Dedifferentiated amniotic fluid mesenchymal stem cell (primary cell): ENCODE results near the gene PARN.
A peak's percentile ranks its signal among the peaks of the same experiment; 100 is the strongest.
"Not testable (repeated sequence)": the region's sequence is repeated elsewhere in the genome, so short reads cannot be mapped to it uniquely, and the experiment has no call there.

Source experiments
- DNase-seq: peaks from one replicate; pipeline ENCODE4 v3.0.0-alpha.2; 2016; ENCODE audit errors: extremely low spot score

Gene PARN, protein sequence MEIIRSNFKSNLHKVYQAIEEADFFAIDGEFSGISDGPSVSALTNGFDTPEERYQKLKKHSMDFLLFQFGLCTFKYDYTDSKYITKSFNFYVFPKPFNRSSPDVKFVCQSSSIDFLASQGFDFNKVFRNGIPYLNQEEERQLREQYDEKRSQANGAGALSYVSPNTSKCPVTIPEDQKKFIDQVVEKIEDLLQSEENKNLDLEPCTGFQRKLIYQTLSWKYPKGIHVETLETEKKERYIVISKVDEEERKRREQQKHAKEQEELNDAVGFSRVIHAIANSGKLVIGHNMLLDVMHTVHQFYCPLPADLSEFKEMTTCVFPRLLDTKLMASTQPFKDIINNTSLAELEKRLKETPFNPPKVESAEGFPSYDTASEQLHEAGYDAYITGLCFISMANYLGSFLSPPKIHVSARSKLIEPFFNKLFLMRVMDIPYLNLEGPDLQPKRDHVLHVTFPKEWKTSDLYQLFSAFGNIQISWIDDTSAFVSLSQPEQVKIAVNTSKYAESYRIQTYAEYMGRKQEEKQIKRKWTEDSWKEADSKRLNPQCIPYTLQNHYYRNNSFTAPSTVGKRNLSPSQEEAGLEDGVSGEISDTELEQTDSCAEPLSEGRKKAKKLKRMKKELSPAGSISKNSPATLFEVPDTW

DNA sequence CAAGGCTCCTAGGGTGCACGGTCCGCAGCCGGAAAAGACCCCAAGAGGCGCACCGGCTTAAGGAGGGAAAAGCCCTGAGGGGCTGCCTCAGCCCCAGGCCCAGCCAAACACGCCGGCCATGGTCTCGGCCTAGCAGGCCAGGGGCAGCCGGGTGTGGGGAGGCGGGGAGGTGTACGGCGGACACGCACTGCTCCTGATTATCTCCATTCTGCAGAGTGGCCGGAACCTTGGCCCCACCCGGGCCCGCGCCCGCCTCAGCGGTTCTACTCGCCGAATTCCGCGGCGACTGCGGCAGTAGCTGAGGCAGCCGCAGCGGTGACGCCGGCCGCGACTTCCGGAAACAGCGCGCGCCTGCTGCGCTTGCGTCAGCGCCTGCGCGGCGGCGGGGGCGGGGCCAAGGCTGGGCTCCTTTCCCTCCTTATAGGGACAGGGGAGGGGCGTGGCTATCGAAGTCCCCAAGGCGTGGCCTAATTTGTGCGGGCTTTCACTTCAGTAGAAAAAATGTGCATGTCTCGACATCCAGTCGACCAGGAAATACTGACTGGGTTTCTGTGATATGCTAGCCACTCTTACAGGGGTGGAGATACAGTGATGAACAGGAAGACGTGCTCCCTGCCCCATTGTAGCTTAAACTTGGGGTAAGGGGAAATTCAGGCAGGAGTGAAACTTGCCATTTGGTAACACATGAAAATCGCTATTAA is at the start of gene PARN:
PARN (minus strand) TSS at position 342 of the 701 bp plus-strand sequence; CDS start at position 207, 135 bp downstream.
- DNase-seq = peak; percentile 94

DNA sequence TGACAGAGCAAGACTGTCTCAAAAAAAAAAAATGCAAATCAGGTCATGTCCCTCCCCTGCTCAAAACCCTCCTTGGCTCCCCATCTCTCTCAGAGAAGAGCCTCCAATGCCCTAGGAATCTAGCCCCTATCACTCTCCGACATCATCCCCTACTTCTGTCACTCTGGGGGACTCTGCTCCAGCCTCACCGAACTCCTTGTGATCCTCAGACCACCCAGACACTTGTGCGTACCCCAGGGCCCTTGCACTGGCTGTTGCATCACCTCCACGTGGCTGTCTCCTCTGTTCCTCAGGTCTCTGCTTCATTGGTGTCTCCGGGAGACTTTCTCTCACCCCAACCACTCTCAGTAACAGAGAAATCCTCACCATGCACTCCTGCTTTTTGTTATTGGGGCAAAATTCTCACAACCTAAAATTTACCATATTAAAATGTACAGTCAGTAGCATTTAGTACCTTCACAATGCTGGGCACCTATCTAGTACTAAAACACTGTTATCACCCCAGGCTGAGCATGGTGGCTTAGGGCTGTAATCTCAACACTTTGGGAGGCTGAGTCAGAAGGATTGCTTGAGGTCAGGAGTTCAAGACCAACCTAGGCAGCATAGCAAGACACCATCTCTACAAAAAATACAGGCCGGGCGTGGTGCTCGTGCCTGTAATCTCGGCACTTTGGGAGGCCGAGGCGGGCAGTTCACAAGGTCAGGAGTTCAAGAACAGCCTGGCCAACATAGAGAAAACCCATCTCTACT is 48.9 kb upstream of the PARN start:
- DNase-seq = no peak

DNA sequence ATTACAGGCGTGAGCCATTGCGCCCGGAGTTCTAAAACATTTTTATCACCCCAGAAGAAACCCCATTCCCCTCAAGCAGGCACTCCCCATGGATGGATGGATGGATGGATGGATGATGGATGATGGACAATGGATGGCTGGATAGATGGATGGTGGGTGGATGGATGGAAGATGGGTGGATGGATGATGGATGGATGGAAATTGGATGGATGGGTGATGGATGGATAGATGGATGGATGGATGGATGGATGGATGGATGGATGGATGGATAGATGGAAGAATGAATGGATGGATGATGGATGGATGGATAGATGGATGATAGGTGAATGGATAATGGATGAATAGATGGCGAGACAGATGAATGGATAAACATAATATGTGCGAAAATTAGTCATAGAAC is 47.6 kb upstream of the PARN start:
- no peak for DNase-seq

DNA sequence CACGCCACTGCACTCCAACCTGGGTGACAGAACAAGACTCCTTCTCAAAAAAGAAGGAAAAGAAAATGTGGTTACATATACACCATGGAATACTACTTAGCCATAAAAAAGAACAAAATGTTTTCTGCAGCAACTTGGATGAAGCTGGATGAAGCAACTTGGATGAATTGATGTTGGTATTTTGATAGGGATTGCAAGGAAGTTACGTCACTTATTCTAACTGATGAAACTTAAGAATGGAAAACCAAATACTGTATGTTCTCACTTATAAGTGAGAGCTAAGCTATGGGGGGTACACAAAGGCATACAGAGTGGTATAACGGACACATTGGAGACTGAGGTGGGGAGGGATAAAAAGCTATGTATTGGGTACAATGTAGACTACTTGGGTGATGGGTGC is 46.6 kb upstream of the PARN start:
- DNase-seq = no peak

DNA sequence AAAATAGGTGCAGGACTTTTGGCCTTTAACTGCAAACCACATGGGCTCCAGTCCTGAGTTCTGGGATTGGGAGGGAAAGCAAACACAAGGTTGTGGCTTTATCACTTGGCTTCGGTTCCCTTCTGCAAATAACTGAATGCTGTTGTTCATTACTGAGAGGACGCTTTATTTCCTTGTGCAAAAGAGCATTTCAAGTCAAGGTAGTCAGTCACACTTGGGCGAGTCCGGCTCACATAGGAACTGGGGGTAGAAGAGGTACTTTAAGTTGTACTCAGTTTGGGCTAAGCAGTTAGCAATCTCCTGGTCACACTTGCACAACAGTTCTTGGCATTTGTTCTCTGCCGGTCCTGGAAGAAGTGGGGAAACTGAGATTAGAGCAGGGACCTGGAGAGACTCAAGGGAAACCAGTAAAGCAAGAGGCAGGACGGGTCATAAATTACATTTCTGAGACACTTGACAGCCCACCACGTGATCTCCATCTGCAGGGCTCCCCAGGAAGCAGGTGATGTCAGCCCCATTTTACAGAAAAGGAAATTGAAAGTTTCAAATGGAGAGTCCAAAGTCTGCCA is 42.4 kb upstream of the PARN start:
- no peak for DNase-seq

DNA sequence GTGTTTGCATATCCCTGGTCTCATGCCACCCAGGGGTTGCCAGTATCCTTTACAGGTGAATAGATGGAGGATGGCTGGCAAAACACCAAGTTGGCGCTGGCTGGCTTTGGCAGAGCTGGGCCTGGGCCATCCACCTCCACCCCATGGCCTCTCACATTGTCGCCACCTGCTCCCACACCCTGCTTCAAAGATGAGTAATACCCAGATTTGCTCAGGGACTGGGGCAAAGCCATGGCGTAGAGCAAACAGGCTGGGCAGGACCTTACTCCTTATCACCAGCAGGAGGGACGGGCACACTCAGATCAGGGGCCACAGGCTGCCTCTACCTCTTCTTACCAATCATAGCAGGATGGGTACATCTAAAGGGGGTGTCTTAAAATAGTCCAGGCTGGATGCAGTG is 39.7 kb upstream of the PARN start:
- DNase-seq = no peak

DNA sequence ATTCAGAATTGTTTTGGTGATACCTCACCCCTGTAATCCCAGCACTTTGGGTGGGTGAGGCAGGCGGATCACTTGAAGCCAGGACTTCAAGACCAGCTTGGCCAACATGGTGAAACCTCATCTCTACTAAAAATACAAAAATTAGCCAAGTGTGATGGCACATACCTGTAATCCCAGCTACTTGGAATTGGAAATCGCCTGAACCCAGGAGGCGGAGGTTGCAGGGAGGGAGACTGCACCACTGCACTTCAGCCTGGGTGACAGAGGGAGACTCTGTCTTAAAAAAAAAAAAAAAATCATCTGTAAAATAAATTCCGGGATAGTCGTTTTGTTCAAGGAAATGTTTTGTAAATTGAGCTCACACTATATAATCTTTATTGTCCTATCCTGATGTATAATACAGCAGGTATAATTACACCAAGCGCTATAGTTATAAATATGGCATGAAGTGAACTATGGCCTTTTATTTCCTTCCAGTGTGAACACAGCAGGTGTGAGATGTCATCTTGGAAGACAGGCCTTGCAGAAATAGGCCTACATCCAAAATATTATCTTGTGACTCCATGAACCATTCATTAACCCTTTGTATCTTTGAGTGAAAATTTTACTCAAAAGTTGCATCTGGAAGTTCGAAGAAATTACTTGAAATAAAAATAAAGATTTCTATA is 38.6 kb upstream of the PARN start:
- DNase-seq = no peak

DNA sequence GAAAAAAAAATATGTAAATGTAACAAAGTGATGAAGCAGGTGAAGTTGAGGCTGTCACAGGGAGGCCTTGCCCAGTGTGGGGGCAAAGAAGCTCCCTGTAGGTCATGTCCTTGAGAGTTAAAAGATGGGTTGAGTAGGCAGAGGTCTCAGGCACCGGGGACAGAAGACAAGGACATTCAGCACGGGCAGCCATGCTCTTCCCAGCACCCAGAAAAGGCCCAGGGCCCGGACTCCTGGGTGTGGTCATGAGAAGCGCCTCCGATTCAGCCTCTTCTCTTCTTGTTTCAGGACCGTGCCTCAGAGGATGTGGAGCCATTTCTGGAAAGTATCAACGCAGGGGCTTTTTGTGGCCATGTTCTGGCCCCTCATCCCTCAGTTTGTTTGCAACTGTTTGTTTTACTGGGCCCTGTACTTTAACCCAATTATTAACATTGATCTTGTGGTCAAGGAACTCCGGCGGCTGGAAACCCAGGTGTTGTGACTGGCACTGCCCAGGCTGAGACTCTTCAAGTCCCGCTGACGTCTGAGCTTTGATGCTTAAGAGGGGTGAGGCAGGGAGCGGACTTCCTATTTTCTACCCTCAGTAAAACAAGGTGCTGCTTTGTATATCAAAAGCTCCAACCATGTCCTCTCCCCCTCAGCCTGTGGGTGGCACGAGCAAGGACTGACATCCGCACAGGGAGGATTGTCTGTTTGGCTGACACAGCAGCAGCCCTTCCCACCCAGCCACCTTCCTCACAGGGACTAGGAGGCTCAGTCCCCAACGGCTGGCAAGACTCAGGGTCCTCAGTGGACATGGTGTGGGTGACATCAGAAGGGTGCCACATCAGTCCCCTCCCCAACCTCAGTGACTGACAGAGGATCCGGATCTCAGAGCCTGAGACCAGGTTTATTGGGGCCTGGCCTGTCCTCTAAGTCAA is 37.5 kb upstream of the PARN start:
- DNase-seq = no peak

DNA sequence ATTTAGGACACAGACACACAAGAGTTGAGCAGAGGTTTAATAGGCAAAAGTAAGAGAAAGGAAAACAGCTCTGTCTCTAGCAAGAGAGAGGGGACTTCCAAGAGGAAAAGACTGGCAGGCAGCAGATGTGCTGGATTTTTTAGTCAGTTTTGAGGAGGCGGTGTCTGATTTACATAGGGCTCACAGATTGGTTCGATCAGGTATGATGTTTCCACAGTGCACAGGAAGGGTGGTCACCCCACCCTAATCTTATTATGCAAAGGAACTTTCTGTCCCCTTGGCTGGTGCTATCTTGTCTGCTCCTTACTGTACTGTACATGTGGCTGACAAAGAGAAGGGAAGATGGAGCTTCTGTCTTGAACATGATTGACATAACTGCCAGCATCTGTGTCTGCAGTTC is 28.0 kb upstream of the PARN start:
- no peak for DNase-seq

DNA sequence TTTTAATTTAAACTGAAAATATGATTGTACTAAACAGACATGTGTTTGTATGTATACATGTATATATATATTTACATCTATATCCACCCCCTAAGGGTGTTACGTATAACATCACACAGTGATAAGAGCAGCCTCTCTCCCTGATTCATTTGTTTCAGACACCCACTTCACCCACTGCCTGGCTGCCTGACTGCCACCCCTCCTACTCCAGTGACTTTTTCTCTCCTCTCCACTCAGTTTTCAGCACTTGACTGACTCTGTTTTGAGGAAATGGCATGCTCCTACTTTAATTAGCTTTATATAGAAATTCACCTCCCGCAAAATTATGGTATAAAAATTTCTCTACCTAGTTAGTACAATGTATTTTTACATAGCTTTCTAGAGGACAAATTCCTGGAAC is 22.7 kb upstream of the PARN start:
- no peak for DNase-seq

DNA sequence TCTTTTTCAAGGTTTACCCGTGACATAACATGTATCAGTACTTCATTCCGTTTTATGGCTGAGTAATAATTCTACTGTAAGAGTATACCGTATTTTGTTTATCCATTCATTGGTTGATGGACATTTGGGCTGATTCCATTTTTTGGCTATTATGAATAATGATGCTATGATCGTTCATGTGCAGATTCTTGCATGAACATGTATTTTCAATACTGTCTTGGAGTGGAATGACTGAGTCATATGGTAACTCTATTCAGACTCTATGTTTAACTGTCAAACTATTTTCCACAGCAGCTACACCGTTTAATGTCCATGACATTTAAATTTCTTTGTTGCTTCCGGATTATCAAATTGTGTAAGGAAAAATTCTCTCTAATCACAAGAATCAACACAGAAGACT is 20.6 kb upstream of the PARN start:
- no peak for DNase-seq

DNA sequence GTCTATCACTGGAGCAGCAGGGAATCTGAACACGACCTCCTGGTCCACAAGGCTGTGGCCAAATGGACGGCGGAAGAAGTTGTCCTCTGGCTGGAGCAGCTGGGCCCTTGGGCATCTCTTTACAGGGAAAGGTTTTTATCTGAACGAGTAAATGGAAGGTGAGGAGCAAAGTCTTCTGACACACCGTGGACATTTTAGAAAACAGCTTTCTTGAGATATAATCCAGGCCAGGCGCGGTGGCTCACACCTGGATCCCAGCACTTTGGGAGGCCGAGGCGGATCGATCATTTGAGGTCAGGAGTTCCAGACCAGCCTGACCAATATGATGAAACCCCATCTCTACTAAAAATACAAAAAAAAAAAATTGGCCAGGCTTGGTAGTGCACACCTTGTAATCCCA is 19.8 kb upstream of the PARN start:
- DNase-seq = no peak

DNA sequence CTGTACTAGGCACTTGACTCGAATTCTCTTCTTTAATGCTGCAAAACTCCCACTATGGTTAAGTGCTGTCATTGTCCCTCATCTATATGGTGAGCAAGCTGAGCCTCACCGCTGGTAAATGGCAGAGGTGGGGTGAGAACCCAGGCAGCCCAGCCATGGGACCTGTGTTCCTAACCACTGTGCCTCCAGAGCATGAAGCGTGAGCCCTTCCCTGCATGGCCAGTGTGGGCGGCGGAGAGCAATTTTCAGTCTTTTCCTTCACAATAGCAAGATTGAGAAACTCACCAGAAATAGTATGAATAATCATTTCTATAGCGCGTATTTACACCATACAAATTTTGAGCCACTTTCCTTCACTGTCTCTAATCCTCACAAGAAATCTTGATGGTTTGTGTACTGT is 11.9 kb upstream of the PARN start:
- no peak for DNase-seq

DNA sequence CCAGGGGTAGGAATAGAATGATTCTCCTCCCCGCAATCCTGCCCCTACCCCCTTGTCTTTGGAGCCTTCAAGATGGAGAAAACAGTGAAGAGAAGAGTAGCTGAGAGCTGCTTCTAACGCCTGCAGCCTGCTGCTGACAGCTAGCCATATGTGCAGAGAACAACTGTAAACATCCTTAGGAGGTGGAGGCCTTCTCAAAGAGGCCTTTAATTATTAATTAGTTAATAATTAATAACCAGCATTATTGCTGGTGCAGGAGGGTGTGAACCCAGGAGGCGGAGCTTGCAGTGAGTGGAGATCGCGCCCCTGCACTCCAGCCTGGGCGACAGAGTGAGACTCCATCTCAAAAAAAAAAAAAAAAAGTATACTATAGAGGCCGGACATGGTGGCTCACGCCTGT is 11.1 kb upstream of the PARN start:
- no peak for DNase-seq

DNA sequence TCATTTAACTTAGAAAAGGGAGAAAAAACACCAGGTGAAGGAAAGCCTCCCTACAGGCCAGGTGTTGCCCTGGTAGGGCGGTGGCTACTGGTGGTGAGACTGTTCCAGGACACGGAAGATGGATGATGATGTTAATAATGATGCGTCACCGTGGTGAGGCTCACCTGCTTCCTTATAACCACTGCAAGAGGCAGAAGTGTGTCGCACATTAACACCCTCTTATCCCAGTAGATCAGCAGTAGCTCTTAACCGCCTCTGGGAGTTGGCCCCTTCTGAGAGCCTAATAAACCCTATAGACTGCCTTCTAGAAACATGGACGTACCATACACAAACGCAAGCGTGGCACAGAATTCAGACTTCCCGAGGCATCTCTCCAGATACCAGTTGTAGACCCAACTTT is 10.5 kb upstream of the PARN start:
- no peak for DNase-seq

DNA sequence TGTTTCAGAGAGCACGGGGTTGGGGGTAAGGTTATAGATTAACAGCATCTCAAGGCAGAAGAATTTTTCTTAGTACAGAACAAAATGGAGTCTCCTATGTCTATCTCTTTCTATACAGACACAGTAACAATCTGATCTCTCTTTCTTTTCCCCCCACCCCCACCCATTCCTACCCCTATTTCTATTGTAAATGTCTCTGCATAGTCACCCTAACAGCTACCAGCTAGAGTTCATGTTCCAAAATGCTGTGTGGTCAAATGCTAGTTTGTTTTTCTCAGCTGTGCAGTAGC is 6.8 kb upstream of the PARN start:
- DNase-seq = not testable (repeated sequence)

DNA sequence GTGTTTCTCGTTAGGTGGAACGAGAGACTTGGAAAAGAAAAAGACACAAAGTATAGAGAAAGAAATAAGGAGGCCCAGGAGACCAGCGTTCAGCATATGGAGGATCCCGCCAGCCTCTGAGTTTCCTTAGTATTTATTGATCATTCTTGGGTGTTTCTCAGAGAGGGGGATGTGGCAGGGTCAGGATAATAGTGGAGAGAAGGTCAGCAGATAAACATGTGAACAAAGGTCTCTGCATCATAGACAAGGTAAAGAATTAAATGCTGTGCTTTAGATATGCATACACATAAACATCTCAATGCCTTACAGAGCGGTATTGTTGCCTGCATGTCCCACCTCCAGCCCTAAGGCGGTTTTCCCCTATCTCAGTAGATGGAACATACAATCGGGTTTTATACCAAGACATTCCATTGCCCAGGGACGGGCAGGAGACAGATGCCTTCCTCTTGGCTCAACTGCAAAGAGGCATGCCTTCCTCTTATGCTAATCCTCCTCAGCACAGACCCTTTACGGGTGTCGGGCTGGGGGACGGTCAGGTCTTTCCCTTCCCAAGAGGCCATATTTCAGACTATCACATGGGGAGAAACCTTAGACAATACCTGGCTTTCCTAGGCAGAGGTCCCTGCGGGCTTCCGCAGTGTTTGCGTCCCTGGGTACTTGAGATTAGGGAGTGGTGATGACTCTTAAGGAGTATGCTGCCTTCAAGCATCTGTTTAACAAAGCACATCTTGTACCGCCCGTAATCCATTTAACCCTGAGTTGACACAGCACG is 6.3 kb upstream of the PARN start:
- not testable (repeated sequence) for DNase-seq

DNA sequence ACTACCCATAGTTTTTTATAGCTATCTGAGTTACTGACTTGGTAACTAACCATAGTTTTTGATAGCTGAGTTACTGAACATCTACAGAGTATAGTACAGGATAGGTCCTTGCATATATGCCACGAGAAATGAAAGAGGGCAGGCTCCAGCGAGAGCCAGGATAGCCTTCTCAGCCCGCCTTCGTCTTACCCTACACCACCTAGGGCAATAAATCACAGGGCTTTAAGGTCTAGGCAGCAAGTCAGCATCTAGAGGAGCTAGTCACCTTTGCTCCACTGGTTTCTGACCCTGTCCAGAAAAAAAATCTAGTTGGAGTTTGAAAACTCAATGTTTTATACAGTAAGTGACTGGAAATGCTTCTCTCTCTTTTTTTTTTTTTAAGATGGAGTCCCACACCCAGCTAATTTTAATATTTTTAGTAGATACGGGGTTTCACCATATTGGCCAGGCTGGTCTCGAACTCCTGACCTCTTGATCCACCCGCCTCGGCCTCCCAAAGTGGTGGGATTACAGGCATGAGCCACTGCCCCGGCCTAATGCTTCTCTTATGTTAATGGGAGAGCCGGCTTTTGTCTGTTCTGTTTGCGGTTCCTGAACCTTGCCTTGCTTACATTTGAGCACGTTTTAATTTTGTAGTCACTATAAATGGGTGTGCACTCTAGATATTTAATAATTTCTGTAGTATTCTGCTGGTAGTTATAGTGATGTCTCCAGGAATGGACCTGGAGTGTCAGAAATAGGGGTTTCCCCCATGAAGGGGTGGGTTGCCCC is 5.5 kb upstream of the PARN start:
- no peak for DNase-seq

DNA sequence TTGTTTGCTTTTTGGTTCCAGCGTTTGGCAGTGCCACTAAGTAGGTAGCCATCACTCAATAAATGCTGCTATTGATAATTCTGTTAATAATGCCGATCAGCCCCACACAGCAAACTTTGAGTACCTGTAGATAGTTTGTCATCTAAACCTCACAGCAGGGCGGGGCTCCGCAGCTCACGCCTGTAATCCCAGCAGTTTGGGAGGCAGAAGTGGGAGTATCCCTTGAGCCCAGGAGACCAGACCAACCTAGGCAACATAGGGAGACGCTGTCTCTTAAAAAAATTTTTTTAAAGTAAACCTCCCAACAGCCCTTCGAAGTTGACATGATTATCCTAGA is 4.3 kb upstream of the PARN start:
- no peak for DNase-seq
